Karpas-422 (cell line): Measurements from ENCODE around the gene PCCA. TPM values are rescaled to one million over a fixed set of nuclear protein-coding genes. Genes with fewer than 3 reads are reported as not detected.
"Not testable (repeated sequence)": the region's sequence is repeated elsewhere in the genome, so short reads cannot be mapped to it uniquely, and the experiment has no call there.

Experiments
- DNase-seq: peaks from one replicate; pipeline ENCODE4 v3.0.0-alpha.2; 2015
- H2AFZ ChIP-seq: fragments of 200-600 bp; sonication (generic); 2 replicates; pipeline ENCODE4 v1.6.1; 2014; ENCODE audit warnings: antibody characterized with exemption, low read length, mixed read lengths
- H3K27ac ChIP-seq: fragments of 200-600 bp; sonication (generic); 2 replicates; pipeline ENCODE4 v1.5.1; 2014; ENCODE audit warnings: mild to moderate bottlenecking, low read length, moderate library complexity
- H3K27me3 ChIP-seq: fragments of 200-600 bp; sonication (generic); 2 replicates; pipeline ENCODE4 v1.6.1; 2014; ENCODE audit warnings: low read length, mixed read lengths
- H3K36me3 ChIP-seq: fragments of 200-600 bp; sonication (generic); 2 replicates; pipeline ENCODE4 v1.6.1; 2014; ENCODE audit warnings: low read length, mixed read lengths; ENCODE audit not compliant: insufficient read depth
- H3K4me1 ChIP-seq: fragments of 200-600 bp; sonication (generic); 2 replicates; pipeline ENCODE4 v1.6.1; 2014; ENCODE audit warnings: mild to moderate bottlenecking, low read length, mixed read lengths
- H3K4me2 ChIP-seq: fragments of 200-600 bp; sonication (generic); 2 replicates; pipeline ENCODE4 v1.6.1; 2014; ENCODE audit warnings: low read length, low read depth, mild to moderate bottlenecking; ENCODE audit not compliant: poor library complexity, severe bottlenecking
- H3K4me3 ChIP-seq: fragments of 200-600 bp; sonication (generic); 2 replicates; pipeline ENCODE4 v1.5.1; 2014; ENCODE audit warnings: mild to moderate bottlenecking, antibody characterized with exemption, low read length, mixed read lengths
- H3K79me2 ChIP-seq: fragments of 200-600 bp; sonication (generic); 2 replicates; pipeline ENCODE4 v1.6.1; 2014; ENCODE audit warnings: mild to moderate bottlenecking, low read length, mixed read lengths
- H3K9ac ChIP-seq: fragments of 200-600 bp; sonication (generic); 2 replicates; pipeline ENCODE4 v1.6.0; 2014; ENCODE audit warnings: low read length
- H3K9me2 ChIP-seq: fragments of 200-600 bp; sonication (generic), shearing (Covaris generic); replicated peaks from 2 replicates; pipeline ENCODE4 v1.6.0; 2014; ENCODE audit warnings: mild to moderate bottlenecking, low read length, moderate library complexity; ENCODE audit not compliant: insufficient read depth
- H3K9me3 ChIP-seq: fragments of 300-700, 200-600 bp; sonication (generic); 2 replicates; pipeline ENCODE4 v1.6.1; 2014; ENCODE audit warnings: low read length, mixed read lengths
- H4K20me1 ChIP-seq: fragments of 200-600 bp; sonication (generic); 2 replicates; pipeline ENCODE4 v1.6.1; 2014; ENCODE audit warnings: mild to moderate bottlenecking, antibody characterized with exemption, low read length, low read depth; ENCODE audit not compliant: insufficient read depth
- total RNA-seq: library from RNA; depleted of rRNA; stranded (reverse); fragments of >200 nt; shearing (Covaris generic); gene quantifications from 2 replicates; pipeline ENCODE4 v1.2.3, GENCODE V29; 2014; ENCODE audit warnings: low replicate concordance

The PCCA gene
- total RNA-seq, 1 experiment from 2014 or later = 7.0 TPM

GRCh38 chr13:100138859-100139491 is 50.1 kb downstream of the PCCA start:
- DNase-seq = no peak
- Histone ChIP-seq H3K4me1 (no peaks in the 10 kb centered on the region), H3K9me3 (no peaks in the 10 kb centered on the region), H3K4me3 (no peak overlapping the region), H3K27me3 (no peaks in the 10 kb centered on the region), H3K27ac (no peak overlapping the region), H3K36me3 (no peaks in the 10 kb centered on the region), H4K20me1 (no peaks in the 10 kb centered on the region), H3K79me2 (no peaks in the 10 kb centered on the region), H3K9ac (no peak overlapping the region), H3K4me2 (no peak overlapping the region), H2AFZ (no peak overlapping the region), H3K9me2 (no peaks in the 10 kb centered on the region)

- H4K20me1 ChIP-seq = no peaks in the 10 kb centered on the region
- H3K79me2 ChIP-seq = no peaks in the 10 kb centered on the region
- no peak overlapping the region for H3K4me2 ChIP-seq
- H2AFZ ChIP-seq = no peak overlapping the region
- no peak for DNase-seq
- H3K36me3 ChIP-seq = no peaks in the 10 kb centered on the region
- H3K9me3 ChIP-seq = no peaks in the 10 kb centered on the region
- H3K9ac ChIP-seq = no peak overlapping the region
- H3K9me2 ChIP-seq = no peaks in the 10 kb centered on the region
- H3K4me1 ChIP-seq = no peaks in the 10 kb centered on the region
- no peaks in the 10 kb centered on the region for H3K27me3 ChIP-seq
- H3K27ac ChIP-seq = no peak overlapping the region
- H3K4me3 ChIP-seq = no peak overlapping the region
Observed at GRCh38 chr13:100139817-100140216, 50.9 kb downstream of the PCCA start.

GRCh38 chr13:100140441-100140840 is 51.5 kb downstream of the PCCA start:
- no peak overlapping the region for H3K4me2 ChIP-seq
- H3K9me3 ChIP-seq = no peaks in the 10 kb centered on the region
- H3K79me2 ChIP-seq = no peaks in the 10 kb centered on the region
- no peaks in the 10 kb centered on the region for H3K4me1 ChIP-seq
- no peak for DNase-seq
- no peak overlapping the region for H3K27ac ChIP-seq
- H2AFZ ChIP-seq = no peak overlapping the region
- H3K9ac ChIP-seq = no peak overlapping the region
- H3K36me3 ChIP-seq = no peaks in the 10 kb centered on the region
- no peak overlapping the region for H3K4me3 ChIP-seq
- no peaks in the 10 kb centered on the region for H3K9me2 ChIP-seq
- H3K27me3 ChIP-seq = no peaks in the 10 kb centered on the region
- H4K20me1 ChIP-seq = no peaks in the 10 kb centered on the region

- H4K20me1 ChIP-seq, DNase-seq, H3K4me3 ChIP-seq, H3K4me2 ChIP-seq, H3K36me3 ChIP-seq, H3K9me3 ChIP-seq, H3K27ac ChIP-seq, H3K27me3 ChIP-seq, H2AFZ ChIP-seq, H3K4me1 ChIP-seq, H3K79me2 ChIP-seq, H3K9ac ChIP-seq, H3K9me2 ChIP-seq: not testable (repeated sequence)
Observed at GRCh38 chr13:100141461-100141961, 52.6 kb downstream of the PCCA start.

- Histone ChIP-seq H4K20me1 (no peaks in the 10 kb centered on the region), H3K79me2 (no peaks in the 10 kb centered on the region), H3K9me2 (no peaks in the 10 kb centered on the region), H3K36me3 (no peaks in the 10 kb centered on the region), H3K4me2 (no peak overlapping the region), H2AFZ (no peak overlapping the region), H3K4me1 (no peaks in the 10 kb centered on the region), H3K27me3 (no peaks in the 10 kb centered on the region), H3K9ac (no peak overlapping the region), H3K27ac (no peak overlapping the region), H3K4me3 (no peak overlapping the region), H3K9me3 (no peaks in the 10 kb centered on the region)
- DNase-seq = no peak
Observed at GRCh38 chr13:100146534-100146933, 57.6 kb downstream of the PCCA start.

GRCh38 chr13:100147825-100148224 is 58.9 kb downstream of the PCCA start:
- H3K9me2 ChIP-seq = no peaks in the 10 kb centered on the region
- H3K27me3 ChIP-seq = no peaks in the 10 kb centered on the region
- H4K20me1 ChIP-seq = no peaks in the 10 kb centered on the region
- no peak overlapping the region for H3K9ac ChIP-seq
- no peak overlapping the region for H3K4me3 ChIP-seq
- no peaks in the 10 kb centered on the region for H3K79me2 ChIP-seq
- H3K27ac ChIP-seq = no peak overlapping the region
- no peak for DNase-seq
- H3K36me3 ChIP-seq = no peaks in the 10 kb centered on the region
- H3K9me3 ChIP-seq = no peaks in the 10 kb centered on the region
- no peak overlapping the region for H2AFZ ChIP-seq
- H3K4me1 ChIP-seq = no peaks in the 10 kb centered on the region
- H3K4me2 ChIP-seq = no peak overlapping the region

GRCh38 chr13:100148422-100148821 is 59.5 kb downstream of the PCCA start:
- Histone ChIP-seq H3K9me3 (no peaks in the 10 kb centered on the region), H3K4me3 (no peak overlapping the region), H3K79me2 (no peaks in the 10 kb centered on the region), H3K4me2 (no peak overlapping the region), H3K4me1 (no peaks in the 10 kb centered on the region), H3K9ac (no peak overlapping the region), H2AFZ (no peak overlapping the region), H4K20me1 (no peaks in the 10 kb centered on the region), H3K9me2 (no peaks in the 10 kb centered on the region), H3K36me3 (no peaks in the 10 kb centered on the region), H3K27ac (no peak overlapping the region), H3K27me3 (no peaks in the 10 kb centered on the region)
- no peak for DNase-seq

- Histone ChIP-seq H3K4me1 (no peaks in the 10 kb centered on the region), H3K79me2 (no peaks in the 10 kb centered on the region), H3K27me3 (no peaks in the 10 kb centered on the region), H3K9ac (no peak overlapping the region), H3K4me2 (no peak overlapping the region), H3K27ac (no peak overlapping the region), H3K9me2 (no peaks in the 10 kb centered on the region), H3K36me3 (no peaks in the 10 kb centered on the region), H4K20me1 (no peaks in the 10 kb centered on the region), H3K9me3 (no peaks in the 10 kb centered on the region), H3K4me3 (no peak overlapping the region), H2AFZ (no peak overlapping the region)
- DNase-seq = no peak
Observed at GRCh38 chr13:100149389-100149788, 60.5 kb downstream of the PCCA start.
